Measurements from ENCODE around the gene SEL1L3.
A peak's percentile ranks its signal among the peaks of the same experiment; 100 is the strongest.
"Not testable (repeated sequence)": the region's sequence is repeated elsewhere in the genome, so short reads cannot be mapped to it uniquely, and the experiment has no call there.

Gene SEL1L3

GRCh38 chr4:25879587-25879986 lies 16.8 kb upstream of the SEL1L3 start:
- no peak for DNase-seq

- no peak for DNase-seq
These were observed 16.4 kb upstream of the SEL1L3 start for GRCh38 chr4:25879091-25879584.

- no peak for DNase-seq
These were observed 15.9 kb upstream of the SEL1L3 start for GRCh38 chr4:25878676-25879075.

- no peak for DNase-seq
These were observed 12.5 kb upstream of the SEL1L3 start for GRCh38 chr4:25875281-25875745.

GRCh38 chr4:25874655-25875054 lies 11.9 kb upstream of the SEL1L3 start:
- DNase-seq = no peak

GRCh38 chr4:25873632-25874129 lies 10.9 kb upstream of the SEL1L3 start:
- no peak for DNase-seq

- no peak for DNase-seq
These were observed 10.3 kb upstream of the SEL1L3 start for GRCh38 chr4:25872851-25873631.

GRCh38 chr4:25870081-25870480 lies 7.3 kb upstream of the SEL1L3 start:
- no peak for DNase-seq

GRCh38 chr4:25867781-25868294 lies 5.0 kb upstream of the SEL1L3 start:
- DNase-seq = no peak

- not testable (repeated sequence) for DNase-seq
These were observed 3.6 kb upstream of the SEL1L3 start for GRCh38 chr4:25866401-25866800.

- DNase-seq = no peak
These were observed 2.8 kb upstream of the SEL1L3 start for GRCh38 chr4:25865586-25865985.

- no peak for DNase-seq
These were observed 1.1 kb upstream of the SEL1L3 start for GRCh38 chr4:25863831-25864418.

GRCh38 chr4:25863347-25863784 lies 578 bp upstream of the SEL1L3 start:
- peak; percentile 44 for DNase-seq

- DNase-seq = peak; percentile 62
These were observed 807 bp downstream of the SEL1L3 start for GRCh38 chr4:25861951-25862410.

GRCh38 chr4:25861280-25861950 lies 1.4 kb downstream of the SEL1L3 start:
- no peak for DNase-seq

- DNase-seq = no peak
These were observed 2.1 kb downstream of the SEL1L3 start for GRCh38 chr4:25860586-25861279.

GRCh38 chr4:25859429-25860148 lies 3.2 kb downstream of the SEL1L3 start:
- no peak for DNase-seq

GRCh38 chr4:25857851-25858400 lies 4.9 kb downstream of the SEL1L3 start:
- DNase-seq = no peak

- no peak for DNase-seq
These were observed 5.4 kb downstream of the SEL1L3 start for GRCh38 chr4:25857403-25857802.

GRCh38 chr4:25856756-25857155 lies 6.0 kb downstream of the SEL1L3 start:
- DNase-seq = no peak

GRCh38 chr4:25852103-25852502 lies 10.7 kb downstream of the SEL1L3 start:
- no peak for DNase-seq
